Measurements from ENCODE around the gene BCL2L2.
"Not testable (repeated sequence)": the region's sequence is repeated elsewhere in the genome, so short reads cannot be mapped to it uniquely, and the experiment has no call there.

Gene BCL2L2

DNA sequence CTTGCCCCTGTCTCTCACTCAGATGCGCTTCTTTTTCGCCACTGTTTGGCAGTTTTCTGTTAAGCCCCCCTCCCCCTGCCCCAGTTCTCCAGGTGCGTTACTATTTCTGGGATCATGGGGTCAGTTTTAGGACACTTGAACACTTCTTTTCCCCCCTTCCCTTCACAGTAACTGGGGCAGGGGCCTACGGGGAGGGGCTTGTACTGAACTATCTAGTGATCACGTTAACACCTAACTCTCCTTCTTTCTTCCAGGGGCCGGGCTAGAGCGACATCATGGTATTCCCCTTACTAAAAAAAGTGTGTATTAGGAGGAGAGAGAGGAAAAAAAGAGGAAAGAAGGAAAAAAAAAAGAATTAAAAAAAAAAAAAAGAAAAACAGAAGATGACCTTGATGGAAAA, 18.4 kb downstream of the BCL2L2 start:
- TF ChIP-seq, protein P1, sequence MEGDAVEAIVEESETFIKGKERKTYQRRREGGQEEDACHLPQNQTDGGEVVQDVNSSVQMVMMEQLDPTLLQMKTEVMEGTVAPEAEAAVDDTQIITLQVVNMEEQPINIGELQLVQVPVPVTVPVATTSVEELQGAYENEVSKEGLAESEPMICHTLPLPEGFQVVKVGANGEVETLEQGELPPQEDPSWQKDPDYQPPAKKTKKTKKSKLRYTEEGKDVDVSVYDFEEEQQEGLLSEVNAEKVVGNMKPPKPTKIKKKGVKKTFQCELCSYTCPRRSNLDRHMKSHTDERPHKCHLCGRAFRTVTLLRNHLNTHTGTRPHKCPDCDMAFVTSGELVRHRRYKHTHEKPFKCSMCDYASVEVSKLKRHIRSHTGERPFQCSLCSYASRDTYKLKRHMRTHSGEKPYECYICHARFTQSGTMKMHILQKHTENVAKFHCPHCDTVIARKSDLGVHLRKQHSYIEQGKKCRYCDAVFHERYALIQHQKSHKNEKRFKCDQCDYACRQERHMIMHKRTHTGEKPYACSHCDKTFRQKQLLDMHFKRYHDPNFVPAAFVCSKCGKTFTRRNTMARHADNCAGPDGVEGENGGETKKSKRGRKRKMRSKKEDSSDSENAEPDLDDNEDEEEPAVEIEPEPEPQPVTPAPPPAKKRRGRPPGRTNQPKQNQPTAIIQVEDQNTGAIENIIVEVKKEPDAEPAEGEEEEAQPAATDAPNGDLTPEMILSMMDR (IDR thresholded peaks at IDR 0.05; ENCODE audit: low read depth, low read length, missing control alignments): no peak
- no peak overlapping the region for H3K4me3 ChIP-seq (ENCODE audit: low read depth, low read length)
- in situ Hi-C loops (cut with HindIII; ENCODE audit: low sequenced_read_pairs): loop anchor here (5.0 kb wide), 1 partner anchor 42 kb away; the partner anchor contains the start of gene EFS
- no peak for DNase-seq (ENCODE audit: low read depth)

DNA sequence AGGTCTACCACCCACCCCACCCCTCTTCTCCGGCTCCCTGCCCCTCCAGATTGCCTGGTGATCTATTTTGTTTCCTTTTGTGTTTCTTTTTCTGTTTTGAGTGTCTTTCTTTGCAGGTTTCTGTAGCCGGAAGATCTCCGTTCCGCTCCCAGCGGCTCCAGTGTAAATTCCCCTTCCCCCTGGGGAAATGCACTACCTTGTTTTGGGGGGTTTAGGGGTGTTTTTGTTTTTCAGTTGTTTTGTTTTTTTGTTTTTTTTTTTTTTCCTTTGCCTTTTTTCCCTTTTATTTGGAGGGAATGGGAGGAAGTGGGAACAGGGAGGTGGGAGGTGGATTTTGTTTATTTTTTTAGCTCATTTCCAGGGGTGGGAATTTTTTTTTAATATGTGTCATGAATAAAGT, 19.1 kb downstream of the BCL2L2 start:
- H3K4me3 ChIP-seq (ENCODE audit: low read depth, low read length); DNase-seq (ENCODE audit: low read depth): not testable (repeated sequence)
- in situ Hi-C loops (cut with HindIII; ENCODE audit: low sequenced_read_pairs): loop anchor here (5.0 kb wide), 1 partner anchor 42 kb away; the partner anchor contains the start of gene EFS

GRCh38 chr14:23326491-23327332, 20.1 kb downstream of the BCL2L2 start:
- H3K4me3 ChIP-seq (ENCODE audit: low read depth, low read length): no peak overlapping the region
- in situ Hi-C loops (cut with HindIII; ENCODE audit: low sequenced_read_pairs): loop anchor here (5.0 kb wide), 1 partner anchor 41 kb away; the partner anchor contains the start of gene EFS
- no peak for DNase-seq (ENCODE audit: low read depth)
- TF ChIP-seq, protein P1 (IDR thresholded peaks at IDR 0.05; ENCODE audit: low read depth, low read length, missing control alignments): no peak

DNA sequence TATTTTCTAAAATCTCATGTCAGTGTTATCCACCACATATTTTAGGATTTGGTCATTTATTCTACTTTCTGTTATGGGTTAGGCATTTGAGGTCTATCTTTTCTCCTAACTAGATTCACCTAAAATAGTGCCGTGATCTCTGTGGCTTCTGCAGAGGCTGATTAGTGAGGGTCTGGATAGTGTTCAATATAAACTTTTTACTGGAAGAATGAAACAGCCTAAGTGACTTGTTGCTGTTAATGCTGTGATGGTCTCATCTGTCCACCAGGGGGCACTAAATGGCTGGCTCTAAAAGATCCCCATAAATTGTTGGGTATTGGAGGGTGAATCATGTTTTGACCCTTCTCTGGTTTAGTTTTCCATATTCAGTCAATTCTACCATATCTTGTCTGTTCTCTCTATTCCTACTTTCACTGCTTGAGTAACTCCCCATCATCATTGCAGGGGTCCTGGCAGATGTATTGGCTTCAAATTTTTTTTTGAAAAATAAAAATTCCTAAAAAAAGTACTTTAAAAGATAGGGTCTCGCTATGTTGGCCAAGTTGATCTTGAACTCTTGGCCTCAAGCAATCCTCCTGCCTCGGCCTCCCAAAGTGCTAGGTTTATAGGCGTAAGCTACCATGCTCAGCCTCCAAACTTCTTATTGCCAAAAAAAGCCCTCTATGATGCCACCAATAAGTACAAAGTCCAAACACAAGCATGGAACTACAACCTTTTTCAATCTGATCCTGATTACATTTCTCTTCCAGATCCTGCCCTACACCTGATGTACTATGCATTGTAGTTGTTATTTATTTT, 21.5 kb downstream of the BCL2L2 start:
- H3K4me3 ChIP-seq (ENCODE audit: low read depth, low read length): no peak overlapping the region
- peak; percentile 67 for DNase-seq (ENCODE audit: low read depth)
- TF ChIP-seq, protein P1 (IDR thresholded peaks at IDR 0.05; ENCODE audit: low read depth, low read length, missing control alignments): peak; percentile 78
- in situ Hi-C loops (cut with HindIII; ENCODE audit: low sequenced_read_pairs): loop anchor here (5.0 kb wide), 1 partner anchor 39 kb away; the partner anchor contains the start of gene EFS

DNA sequence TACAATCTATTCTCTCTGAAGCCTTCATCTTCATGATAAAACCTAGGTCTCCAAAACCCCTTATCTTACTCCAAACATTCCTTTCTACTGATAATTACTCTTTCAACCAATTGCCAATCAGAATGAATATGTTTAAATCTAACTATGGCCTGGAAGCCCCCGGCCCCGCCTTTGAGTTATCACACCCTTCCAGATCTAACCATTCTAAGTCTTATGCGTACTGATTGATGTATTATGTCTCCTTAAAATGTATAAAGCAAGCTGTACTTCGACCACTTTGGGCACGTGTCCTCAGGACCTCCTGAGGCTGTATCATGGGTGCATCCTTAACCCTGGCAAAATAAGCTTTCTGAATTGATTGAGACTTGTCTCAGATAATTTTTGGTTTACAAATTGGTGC, 29.0 kb downstream of the BCL2L2 start:
- H3K4me3 ChIP-seq (ENCODE audit: low read depth, low read length): no peak overlapping the region
- in situ Hi-C loops (cut with HindIII; ENCODE audit: low sequenced_read_pairs): no loop called here
- TF ChIP-seq, protein P1 (IDR thresholded peaks at IDR 0.05; ENCODE audit: low read depth, low read length, missing control alignments): no peak
- no peak for DNase-seq (ENCODE audit: low read depth)

GRCh38 chr14:23339506-23340268, 33.1 kb downstream of the BCL2L2 start:
- TF ChIP-seq, protein P1 (IDR thresholded peaks at IDR 0.05; ENCODE audit: low read depth, low read length, missing control alignments): no peak
- DNase-seq (ENCODE audit: low read depth): no peak
- no peak overlapping the region for H3K4me3 ChIP-seq (ENCODE audit: low read depth, low read length)
- in situ Hi-C loops (cut with HindIII; ENCODE audit: low sequenced_read_pairs): no loop called here
